Uterus (tissue), 2 donors: ENCODE data around the gene SLC43A3.

Source experiments
- POLR2A ChIP-seq, 2 donors: fragments of 450-650 bp; IDR thresholded peaks; one replicate each; pipeline ENCODE4 v1.6.1; 2016; ENCODE audit warnings: antibody characterized with exemption in 2 of 2, mild to moderate bottlenecking in 1 of 2, moderate library complexity in 1 of 2
- TF ChIP-seq, protein P1 (sequence below), 4 experiments: fragments of 200-600 bp in 2 of 4; fragments of 450-650 bp in 2 of 4; sonication (generic) in 2 of 4; IDR thresholded peaks; one replicate each; pipeline ENCODE4 v1.5.1; 2016 to 2019; ENCODE audit warnings: antibody characterized with exemption in 4 of 4, mild to moderate bottlenecking in 2 of 4, moderate library complexity in 1 of 4

DNA sequence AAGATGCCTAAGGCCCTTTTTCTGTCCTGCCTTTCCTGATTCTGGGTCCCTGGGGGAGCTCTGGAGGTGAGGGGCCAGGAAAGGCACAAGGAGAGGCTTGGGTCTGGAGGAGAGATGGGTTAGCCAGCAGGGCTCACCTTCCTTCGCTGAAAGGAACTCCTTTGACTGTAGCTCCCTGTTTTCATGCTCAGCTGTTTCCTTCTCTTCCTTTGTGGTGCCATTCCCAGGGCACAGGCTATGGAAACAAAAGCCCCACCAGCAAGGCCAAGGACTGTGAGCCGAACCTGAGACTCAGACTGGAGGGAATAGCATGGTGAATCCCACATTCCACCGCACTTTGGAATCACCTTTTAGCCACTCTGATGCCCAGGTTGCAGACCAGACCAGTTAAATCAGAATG, 10.5 kb downstream of the SLC43A3 start:
- TF ChIP-seq, protein P1, sequence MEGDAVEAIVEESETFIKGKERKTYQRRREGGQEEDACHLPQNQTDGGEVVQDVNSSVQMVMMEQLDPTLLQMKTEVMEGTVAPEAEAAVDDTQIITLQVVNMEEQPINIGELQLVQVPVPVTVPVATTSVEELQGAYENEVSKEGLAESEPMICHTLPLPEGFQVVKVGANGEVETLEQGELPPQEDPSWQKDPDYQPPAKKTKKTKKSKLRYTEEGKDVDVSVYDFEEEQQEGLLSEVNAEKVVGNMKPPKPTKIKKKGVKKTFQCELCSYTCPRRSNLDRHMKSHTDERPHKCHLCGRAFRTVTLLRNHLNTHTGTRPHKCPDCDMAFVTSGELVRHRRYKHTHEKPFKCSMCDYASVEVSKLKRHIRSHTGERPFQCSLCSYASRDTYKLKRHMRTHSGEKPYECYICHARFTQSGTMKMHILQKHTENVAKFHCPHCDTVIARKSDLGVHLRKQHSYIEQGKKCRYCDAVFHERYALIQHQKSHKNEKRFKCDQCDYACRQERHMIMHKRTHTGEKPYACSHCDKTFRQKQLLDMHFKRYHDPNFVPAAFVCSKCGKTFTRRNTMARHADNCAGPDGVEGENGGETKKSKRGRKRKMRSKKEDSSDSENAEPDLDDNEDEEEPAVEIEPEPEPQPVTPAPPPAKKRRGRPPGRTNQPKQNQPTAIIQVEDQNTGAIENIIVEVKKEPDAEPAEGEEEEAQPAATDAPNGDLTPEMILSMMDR (IDR thresholded peaks at IDR 0.05), result no peak
- TF ChIP-seq POLR2A (IDR thresholded peaks at IDR 0.05), result no peak
